ENCODE measurements around the gene CYP1B1.

GRCh38 chr2:38066421-38067115 is 9.4 kb downstream of the CYP1B1 start:
- no peak for TF ChIP-seq POLR2A (IDR thresholded peaks at IDR 0.05)
- no peak for TF ChIP-seq CTCF (IDR thresholded peaks at IDR 0.05)

Measured in esophagus squamous epithelium (tissue), 4 donors.